K562 (cell line): ENCODE measurements around the gene IBA57. TPM values are rescaled to one million over a fixed set of nuclear protein-coding genes. Genes with fewer than 3 reads are reported as not detected.
A peak's percentile ranks its signal among the peaks of the same experiment; 100 is the strongest.

Experiments
- ATAC-seq: fragments of 200-7000 bp; cut with Tn5 transposase; 3 replicates; pipeline ENCODE4 v1.9.1; 2020; ENCODE audit warnings: moderate library complexity
- BruUV-seq: library from RNA; stranded (reverse); fragments of 400-500 nt; replicated peaks from 2 replicates; lab custom pipeline; 2021; lab: Mats Ljungman, UMichigan
- CTCF ChIA-PET: fragments of 300-600 bp; formaldehyde crosslinking; extraction: SDS; loops from one replicate; lab custom pipeline; 2021; ENCODE audit warnings: low intra/inter-chr PET ratio; lab: Yijun Ruan, JAX
- POLR2A ChIA-PET: fragments of 300-600, 350-650 bp; sonication (Branson Sonifier 250); formaldehyde crosslinking; extraction: SDS; loops from one replicate; lab custom pipeline; 2021; ENCODE audit warnings: antibody characterized with exemption, inconsistent platforms; lab: Yijun Ruan, JAX
- DNase-seq, 4 experiments: peaks; one replicate each; pipeline versions ENCODE4 v3.0.0 to v3.0.0-alpha.2; 2011 to 2018; ENCODE audit warnings: low spot score in 3 of 4, mixed read lengths in 3 of 4; ENCODE audit errors: extremely low read depth in 1 of 4
- FAIRE-seq: peaks from 2 replicates; lab custom pipeline; 2011; peaks lifted over from hg19 to GRCh38; lab: Jason Lieb, UNC
- H2AFZ ChIP-seq: 2 replicates; pipeline ENCODE4 v1.6.0; 2011; ENCODE audit warnings: low read depth, low read length, control low read depth, inconsistent platforms
- H3K27ac ChIP-seq: fragments of 200-600 bp; 3 replicates; pipeline ENCODE4 v1.8.0; 2011; ENCODE audit warnings: low read depth, mild to moderate bottlenecking, control low read depth, inconsistent platforms, low read length, moderate library complexity, mixed read lengths; ENCODE audit errors: extremely low read depth
- H3K27me3 ChIP-seq, 2 experiments: fragments of 300-600 bp in 1 of 2; 2 replicates in 1 of 2; 3 replicates in 1 of 2; pipeline versions ENCODE4 v1.6.0 to v1.8.0; 2011; ENCODE audit warnings: inconsistent platforms in 2 of 2, low read length in 2 of 2, mild to moderate bottlenecking in 1 of 2, mixed read lengths in 1 of 2, moderate library complexity in 1 of 2; ENCODE audit not compliant: control insufficient read depth in 2 of 2, insufficient read depth in 2 of 2
- H3K36me3 ChIP-seq: fragments of 300-600 bp; 3 replicates; pipeline ENCODE4 v1.8.0; 2011; ENCODE audit warnings: mild to moderate bottlenecking, low read length, inconsistent platforms; ENCODE audit not compliant: control insufficient read depth, insufficient read depth
- H3K4me1 ChIP-seq, 2 experiments: fragments of 200-600 bp in 1 of 2; replicated peaks in 1 of 2; 2 replicates in 1 of 2; 3 replicates in 1 of 2; pipeline versions ENCODE4 v1.5.1 to v1.8.0; 2011; ENCODE audit warnings: inconsistent platforms in 2 of 2, low read length in 2 of 2, mild to moderate bottlenecking in 1 of 2, mixed read lengths in 1 of 2, moderate library complexity in 1 of 2; ENCODE audit not compliant: control insufficient read depth in 2 of 2, insufficient read depth in 2 of 2
- H3K4me2 ChIP-seq: 2 replicates; pipeline ENCODE4 v1.6.1; 2011; ENCODE audit warnings: low read length, control low read depth, inconsistent platforms, mixed read lengths; ENCODE audit not compliant: insufficient read depth
- H3K4me3 ChIP-seq: fragments of 200-600 bp; sonication (generic), shearing (Covaris generic); 2 replicates; pipeline ENCODE4 v1.5.1; 2016; ENCODE audit warnings: control low read depth, inconsistent platforms
- H3K79me2 ChIP-seq: fragments of 200-600 bp; 3 replicates; pipeline ENCODE4 v1.8.0; 2011; ENCODE audit warnings: low read length, inconsistent platforms; ENCODE audit not compliant: control insufficient read depth, insufficient read depth
- H3K9ac ChIP-seq, 2 experiments: 2 replicates each; pipeline versions ENCODE4 v1.6.0 to v1.6.1; 2011; ENCODE audit warnings: low read depth in 2 of 2, low read length in 2 of 2, control low read depth in 1 of 2, inconsistent platforms in 1 of 2, mild to moderate bottlenecking in 1 of 2, mixed read lengths in 1 of 2; ENCODE audit not compliant: insufficient read depth in 1 of 2
- H3K9me1 ChIP-seq: one replicate; pipeline ENCODE4 v1.6.0; 2011; ENCODE audit warnings: inconsistent platforms, mild to moderate bottlenecking, low read length, moderate library complexity; ENCODE audit not compliant: control insufficient read depth, insufficient read depth
- H3K9me3 ChIP-seq: replicated peaks from 2 replicates; pipeline ENCODE4 v1.5.1; 2011; ENCODE audit warnings: low read depth, low read length, inconsistent platforms; ENCODE audit not compliant: control insufficient read depth, insufficient read depth
- H4K20me1 ChIP-seq: replicated peaks from 2 replicates; pipeline ENCODE4 v1.6.1; 2011; ENCODE audit warnings: low read length, inconsistent platforms, mixed read lengths; ENCODE audit not compliant: control insufficient read depth, insufficient read depth
- CEBPB ChIP-seq: fragments of 450-650 bp; IDR thresholded peaks from 2 replicates; pipeline ENCODE4 v1.6.1; 2016; ENCODE audit warnings: missing genetic modification characterization, missing compliant biosample characterization
- GTF2F1 ChIP-seq: IDR thresholded peaks from 2 replicates; pipeline ENCODE4 v1.6.1; 2011; ENCODE audit warnings: low read depth, low read length, improper control_type of control experiment
- KLF10 ChIP-seq: fragments of 250-450 bp; sonication (Bioruptor Pico); IDR thresholded peaks from 2 replicates; pipeline ENCODE4 v1.6.1; 2021; ENCODE audit warnings: matching md5 sums
- MAZ ChIP-seq, 2 experiments: fragments of 450-650 bp in 1 of 2; sonication (generic) in 1 of 2; formaldehyde crosslinking; IDR thresholded peaks in 1 of 2; conservative IDR thresholded peaks in 1 of 2; 2 replicates each; pipeline versions ENCODE4 v1.4.0 to v1.5.0; 2020; ENCODE audit warnings: mild to moderate bottlenecking in 1 of 2, missing genetic modification reagents in 1 of 2
- MCM2 ChIP-seq: fragments of 450-650 bp; IDR thresholded peaks from 2 replicates; pipeline ENCODE4 v1.6.1; 2017; ENCODE audit warnings: low read depth, mild to moderate bottlenecking
- MLX ChIP-seq, 2 experiments: fragments of 450-650 bp in 1 of 2; sonication (generic) in 1 of 2; formaldehyde crosslinking; conservative IDR thresholded peaks; 2 replicates each; pipeline versions ENCODE4 v1.4.0 to v1.8.1; 2020 to 2022; ENCODE audit warnings: mild to moderate bottlenecking in 1 of 2, missing genetic modification reagents in 1 of 2
- NFE2 ChIP-seq: IDR thresholded peaks from 2 replicates; pipeline ENCODE4 v1.6.1; 2014; ENCODE audit warnings: antibody characterized with exemption, low read depth
- PTBP1 ChIP-seq: fragments of 200-400 bp; formaldehyde crosslinking; IDR thresholded peaks from 2 replicates; pipeline ENCODE4 v1.6.1; 2017; ENCODE audit warnings: low read depth, low read length
- RBM14 ChIP-seq: fragments of 200-400 bp; formaldehyde crosslinking; IDR thresholded peaks from 2 replicates; pipeline ENCODE4 v1.6.1; 2018; ENCODE audit warnings: low read depth, mild to moderate bottlenecking, low read length, moderate library complexity, borderline replicate concordance; ENCODE audit not compliant: insufficient read depth
- SMARCA5 ChIP-seq: fragments of 450-650 bp; IDR thresholded peaks from 2 replicates; pipeline ENCODE4 v1.6.1; 2016
- SRSF3 ChIP-seq: fragments of 200-400 bp; formaldehyde crosslinking; IDR thresholded peaks from 2 replicates; pipeline ENCODE4 v1.6.1; 2016; ENCODE audit warnings: mild to moderate bottlenecking, low read length, moderate library complexity; ENCODE audit not compliant: insufficient read depth
- USF2 ChIP-seq: sonication (generic); formaldehyde crosslinking; IDR thresholded peaks from 2 replicates; pipeline ENCODE4 v1.5.0; 2020; ENCODE audit warnings: missing genetic modification reagents
- ZBTB49 ChIP-seq: sonication (generic); formaldehyde crosslinking; IDR thresholded peaks from 2 replicates; pipeline ENCODE4 v1.8.0; 2022; ENCODE audit warnings: missing genetic modification reagents, mild to moderate bottlenecking, borderline replicate concordance
- ZNF717 ChIP-seq: fragments of 250-450 bp; sonication (Bioruptor Pico); IDR thresholded peaks from 2 replicates; pipeline ENCODE4 v1.5.0; 2021
- ZNF77 ChIP-seq: fragments of 250-450 bp; sonication (Bioruptor Pico); IDR thresholded peaks from 2 replicates; pipeline ENCODE4 v1.5.0; 2020
- ZNF785 ChIP-seq: fragments of 250-450 bp; sonication (Bioruptor Pico); IDR thresholded peaks from 2 replicates; pipeline ENCODE4 v1.4.0; 2020; ENCODE audit warnings: mild to moderate bottlenecking
- WGBS: fragments of 100-300 bp; shearing (Covaris generic); methylation state at CpG from one replicate; pipeline ENCODE4 v1.1.6; 2016; ENCODE audit warnings: low coverage, mixed read lengths; ENCODE audit not compliant: insufficient coverage; ENCODE audit errors: missing lambda C conversion rate; 5-methylcytosine and 5-hydroxymethylcytosine counted together
- in situ Hi-C: fragments of 300-500 bp; cut with MboI; formaldehyde crosslinking; loops from 4 replicates; pipeline ENCODE4 v1.15.0; 2018; ENCODE audit warnings: inconsistent platforms, mixed read lengths
- intact Hi-C: fragments of 100-400 bp; cut with micrococcal nuclease; formaldehyde crosslinking; loops from 2 replicates; pipeline ENCODE4 v1.14.2; 2022
- polyA plus RNA-seq, 8 experiments: library from polyadenylated mRNA; depleted of rRNA in 4 of 8; stranded (reverse) in 5 of 8; unstranded in 3 of 8; fragments of >200 nt; fragmentation: Nextera tagmentation in 2 of 8; fragmentation: Illumina TruSeq in 1 of 8; extraction: Ambion mirVana in 2 of 8; extraction: Trizol in 1 of 8; gene quantifications; 2 replicates each; pipeline versions ENCODE4 v1.2.1 to v1.2.3, GENCODE V29; 2011 to 2014; ENCODE audit warnings: inconsistent platforms in 1 of 8, missing spikeins in 1 of 8
- total RNA-seq, 7 experiments: library from RNA; depleted of rRNA in 6 of 7; stranded (reverse); fragments of >200 nt in 6 of 7; fragmentation: Illumina TruSeq in 2 of 7; extraction: Trizol in 2 of 7; gene quantifications; 2 replicates each; pipeline versions ENCODE4 v1.2.1 to v1.2.3, GENCODE V29; 2011 to 2021; ENCODE audit warnings: low replicate concordance in 1 of 7
- TF ChIP-seq, protein P1 (sequence below): fragments of 450-650 bp; IDR thresholded peaks from 2 replicates; pipeline ENCODE4 v1.6.1; 2016
- TF ChIP-seq, protein P2 (sequence below): fragments of 450-650 bp; IDR thresholded peaks from 2 replicates; pipeline ENCODE4 v1.6.1; 2016; ENCODE audit warnings: low read depth, mild to moderate bottlenecking, moderate library complexity

The IBA57 gene
- total and polyA plus RNA-seq, 9 of the 15 experiments (the other 6 are each of a cell fraction or from before 2014, with no cell fraction given): 0.77 to 15.5 (median 2.7) TPM

- FAIRE-seq (no peak), DNase-seq (no peak), ATAC-seq (no peak)
- H3K27ac ChIP-seq: no peak overlapping the region
- H3K79me2 ChIP-seq: peaks cover 11% of the 10 kb centered on the region
- H3K9me3 ChIP-seq: no peaks in the 10 kb centered on the region
- peaks cover 6% of the 10 kb centered on the region for H4K20me1 ChIP-seq
- no peak overlapping the region for H3K4me2 ChIP-seq
- no TSS peak for BruUV-seq
- POLR2A ChIA-PET: interaction anchor here (0.6 to 1.2 kb wide), 2 partner anchors 28 to 87 kb away, joined by 3 to 5 read pairs; no protein-coding TSS in a partner anchor
- peaks cover 12 to 54% of the 10 kb centered on the region in 2 experiments; a peak in 4 of 5 replicates for H3K4me1 ChIP-seq
- H3K9me1 ChIP-seq: no peaks in the 10 kb centered on the region
- intact Hi-C loops: no loop called here
- CTCF ChIA-PET: no interaction called here
- no peak overlapping the region for H2AFZ ChIP-seq
- no peaks in the 10 kb centered on the region for H3K27me3 ChIP-seq
- H3K9ac ChIP-seq: peak overlapping the region in 1 of 2 experiments; percentile 65; a peak in 1 of 4 replicates
- in situ Hi-C loops: no loop called here
- no peak overlapping the region for H3K4me3 ChIP-seq
- WGBS: 47% methylated on average over 10 of the region's 10 CpGs
- H3K36me3 ChIP-seq: peaks cover 10% of the 10 kb centered on the region; the same call in 2 of the 3 replicates
- TF ChIP-seq ZNF785 (CRISPR knock-in tag): no peak
- no peak for TF ChIP-seq MLX (CRISPR knock-in tag; conservative IDR thresholded peaks at IDR 0.05)
- TF ChIP-seq CEBPB (tag): no peak
- no peak for TF ChIP-seq ZBTB49
- no peak for TF ChIP-seq SMARCA5
- TF ChIP-seq PTBP1: no peak
- TF ChIP-seq, protein P1, sequence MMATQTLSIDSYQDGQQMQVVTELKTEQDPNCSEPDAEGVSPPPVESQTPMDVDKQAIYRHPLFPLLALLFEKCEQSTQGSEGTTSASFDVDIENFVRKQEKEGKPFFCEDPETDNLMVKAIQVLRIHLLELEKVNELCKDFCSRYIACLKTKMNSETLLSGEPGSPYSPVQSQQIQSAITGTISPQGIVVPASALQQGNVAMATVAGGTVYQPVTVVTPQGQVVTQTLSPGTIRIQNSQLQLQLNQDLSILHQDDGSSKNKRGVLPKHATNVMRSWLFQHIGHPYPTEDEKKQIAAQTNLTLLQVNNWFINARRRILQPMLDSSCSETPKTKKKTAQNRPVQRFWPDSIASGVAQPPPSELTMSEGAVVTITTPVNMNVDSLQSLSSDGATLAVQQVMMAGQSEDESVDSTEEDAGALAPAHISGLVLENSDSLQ: no peak
- TF ChIP-seq USF2: no peak
- no peak for TF ChIP-seq NFE2
- TF ChIP-seq ZNF77: no peak
- TF ChIP-seq MCM2: no peak
- no peak for TF ChIP-seq MAZ (CRISPR knock-in tag; conservative IDR thresholded peaks at IDR 0.05 in 1 of 2, IDR thresholded peaks at IDR 0.05 in 1 of 2)
- TF ChIP-seq ZNF717 (CRISPR knock-in tag): no peak
- TF ChIP-seq KLF10 (CRISPR knock-in tag): no peak
- TF ChIP-seq, protein P2, sequence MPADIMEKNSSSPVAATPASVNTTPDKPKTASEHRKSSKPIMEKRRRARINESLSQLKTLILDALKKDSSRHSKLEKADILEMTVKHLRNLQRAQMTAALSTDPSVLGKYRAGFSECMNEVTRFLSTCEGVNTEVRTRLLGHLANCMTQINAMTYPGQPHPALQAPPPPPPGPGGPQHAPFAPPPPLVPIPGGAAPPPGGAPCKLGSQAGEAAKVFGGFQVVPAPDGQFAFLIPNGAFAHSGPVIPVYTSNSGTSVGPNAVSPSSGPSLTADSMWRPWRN: no peak
- TF ChIP-seq GTF2F1: no peak
- no peak for TF ChIP-seq RBM14
- no peak for TF ChIP-seq SRSF3
These were observed 5.8 kb downstream of the IBA57 start for GRCh38 chr1:228171221-228171891.
